Left renal pelvis (tissue), 4 donors: ENCODE measurements around the gene EIF4G2. TPM values are rescaled to one million over a fixed set of nuclear protein-coding genes. Genes with fewer than 3 reads are reported as not detected.
"Not testable (repeated sequence)": the region's sequence is repeated elsewhere in the genome, so short reads cannot be mapped to it uniquely, and the experiment has no call there.

Experiments
- DNase-seq, 4 donors: peaks; one replicate each; pipeline ENCODE4 v3.0.0-alpha.2; 2013; ENCODE audit warnings: low read depth in 4 of 4, low spot score in 3 of 4
- polyA plus RNA-seq, 4 donors: library from polyadenylated mRNA; unstranded; fragments of 120-200 nt; gene quantifications; one replicate each; pipeline ENCODE4 v1.2.1, GENCODE V29; 2013; ENCODE audit not compliant: insufficient read length in 4 of 4

The EIF4G2 gene
- polyA plus RNA-seq = 100 to 1,000 TPM; 807 to 968 (median 890) TPM

DNA sequence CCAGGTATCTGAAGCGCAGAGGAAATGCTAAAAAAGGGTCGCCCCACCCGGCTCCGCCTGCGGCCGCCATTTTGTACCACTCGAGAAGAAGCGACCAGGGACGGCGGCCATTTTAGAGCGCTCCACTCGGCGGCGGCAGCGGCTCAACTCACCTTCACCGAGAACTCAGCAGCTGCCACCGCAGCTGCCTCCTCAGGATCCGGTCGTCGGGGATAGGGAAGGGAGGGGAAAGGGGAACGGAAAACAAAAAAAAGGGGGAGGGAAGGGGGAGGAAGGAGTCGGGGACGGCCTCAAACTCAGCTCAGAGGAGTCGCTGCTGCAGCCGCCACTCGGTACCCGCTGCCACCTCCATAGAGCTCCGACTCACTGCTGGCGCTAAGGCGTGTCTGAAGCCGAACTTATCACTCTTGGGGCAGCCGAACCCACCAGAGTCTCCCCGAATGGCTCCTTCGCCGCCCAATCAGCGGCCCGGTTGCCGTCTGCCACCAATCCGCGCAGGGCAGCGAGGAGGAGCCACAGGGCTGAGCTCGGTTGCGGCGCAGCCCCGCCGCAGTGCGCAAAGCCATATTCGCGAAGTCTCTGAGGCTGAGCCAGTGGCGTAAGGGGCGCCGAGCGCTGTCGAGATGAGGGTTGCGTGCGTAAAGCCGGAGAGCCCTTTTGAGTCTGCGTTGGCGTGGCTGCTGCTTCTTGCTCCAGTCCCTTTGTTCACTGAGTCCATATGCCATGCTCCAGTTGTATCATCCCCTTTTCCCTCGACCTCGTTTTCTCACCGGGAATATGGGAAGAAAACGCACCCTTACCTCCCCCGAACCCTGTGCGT lies at the start of gene EIF4G2:
Gene EIF4G2, minus strand, starts transcription at position 374 of the 820 bp plus-strand sequence.
- peak; percentile 97 to 99 (median 98) for DNase-seq

DNA sequence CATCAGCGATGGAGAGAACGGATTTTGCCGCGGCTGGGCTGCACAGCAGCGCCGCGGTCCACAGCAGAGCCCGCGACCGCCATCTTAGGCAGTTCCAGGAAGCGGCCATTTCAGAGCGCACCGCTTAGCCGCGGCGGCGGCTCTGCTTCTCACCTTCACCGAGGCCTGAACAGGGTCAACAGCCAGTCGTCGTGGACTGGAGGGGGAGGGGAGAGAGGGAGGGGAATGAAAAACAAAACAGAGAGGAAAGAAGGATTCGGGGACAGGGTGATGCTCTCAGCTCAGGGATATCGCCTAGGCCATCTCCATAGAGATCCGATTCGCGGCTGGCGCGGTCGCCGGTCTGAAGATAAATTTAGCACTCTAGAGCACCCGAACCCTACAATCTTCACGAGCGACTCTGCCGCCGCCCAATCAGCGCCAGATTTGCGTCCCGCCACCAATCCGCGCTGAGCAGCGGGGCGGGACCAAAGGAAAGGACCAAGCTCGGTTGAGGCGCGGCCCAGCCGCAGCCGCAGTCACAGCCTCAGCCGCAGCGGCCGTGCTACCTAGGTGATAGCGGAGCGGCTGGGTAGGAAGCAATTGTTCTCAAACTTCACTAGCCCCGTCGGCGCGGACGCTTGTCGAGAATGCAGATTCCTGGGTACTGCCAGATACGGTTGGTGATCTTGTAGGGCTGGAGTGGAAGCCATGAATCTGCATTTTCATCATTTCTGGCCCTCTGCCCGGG lies 49.1 kb upstream of the EIF4G2 start, which contains the start of gene ZBED5:
Gene ZBED5, minus strand, starts transcription at position 345 of the 730 bp plus-strand sequence. CDS start 3,108 bp downstream, outside the sequence.
- DNase-seq = peak; percentile 97 to 98 (median 97)

DNA sequence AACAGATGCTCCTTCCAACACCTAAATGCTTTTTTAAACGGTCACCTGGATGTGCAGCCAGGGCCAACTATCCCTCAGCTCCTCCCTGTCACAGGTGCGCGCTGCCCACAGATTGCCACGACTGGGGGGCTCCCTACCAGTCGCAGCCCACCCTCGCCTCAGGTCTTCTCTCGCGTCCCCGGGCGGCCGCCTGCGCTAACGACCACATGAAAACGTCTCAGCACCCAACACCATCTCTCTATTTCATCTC lies 48.7 kb upstream of the EIF4G2 start:
- DNase-seq = peak in 1 of 4 donors; percentile 69

DNA sequence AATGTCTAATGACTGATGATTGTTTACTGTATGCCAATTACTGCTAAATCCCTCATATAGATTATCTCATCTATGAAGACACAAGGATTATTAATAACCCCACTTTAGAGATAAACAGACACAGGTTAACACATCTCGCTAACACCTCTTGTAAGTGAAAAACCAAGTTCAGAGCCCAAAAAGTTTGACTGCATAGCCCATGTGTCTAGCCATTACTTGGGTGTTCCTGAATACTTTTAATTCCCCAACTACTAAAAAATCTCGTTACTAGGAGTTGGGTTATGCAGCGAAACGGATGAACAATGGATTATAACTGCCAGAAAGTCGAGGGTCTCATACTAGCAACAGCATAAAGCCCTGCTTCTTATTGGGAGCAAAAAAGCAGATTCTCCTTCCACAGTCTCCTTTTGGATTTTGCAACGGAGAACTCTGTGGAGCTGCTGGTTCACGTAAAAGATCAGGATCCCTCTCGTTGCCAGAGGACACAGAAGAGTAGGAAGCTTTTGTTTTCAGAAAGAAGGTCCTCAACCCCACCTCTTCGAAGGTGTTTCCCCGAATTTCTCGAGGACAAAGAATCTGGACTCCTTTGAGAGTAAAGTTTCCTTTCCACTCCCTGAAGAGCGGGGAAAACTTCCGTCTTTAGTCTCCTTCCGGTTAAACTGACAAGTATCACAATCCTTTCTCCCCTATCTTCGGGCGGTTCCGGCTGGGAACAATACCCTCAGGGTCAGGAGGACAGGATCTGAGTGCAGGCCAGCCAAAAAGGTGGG lies 48.1 kb upstream of the EIF4G2 start:
- peak in 1 of 4 donors; percentile 39 for DNase-seq

DNA sequence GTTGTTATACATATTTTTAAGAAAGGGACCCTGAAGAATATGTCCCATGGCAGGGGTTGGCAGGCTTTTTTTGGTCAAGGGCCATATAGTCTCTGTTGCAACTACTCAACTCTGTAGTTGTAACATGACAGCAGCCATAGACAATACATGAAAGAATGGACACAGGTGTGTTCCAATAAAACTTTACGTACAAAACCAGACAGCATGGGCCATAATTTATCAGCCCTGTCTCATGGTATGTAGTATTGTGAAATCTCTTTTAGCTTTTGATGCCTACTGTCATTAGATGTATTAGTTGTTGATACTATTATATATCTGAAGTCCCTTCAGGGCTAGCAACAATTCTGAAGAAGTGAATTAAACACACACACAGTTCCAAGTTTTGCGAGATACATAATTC lies 46.6 kb upstream of the EIF4G2 start:
- no peak for DNase-seq

DNA sequence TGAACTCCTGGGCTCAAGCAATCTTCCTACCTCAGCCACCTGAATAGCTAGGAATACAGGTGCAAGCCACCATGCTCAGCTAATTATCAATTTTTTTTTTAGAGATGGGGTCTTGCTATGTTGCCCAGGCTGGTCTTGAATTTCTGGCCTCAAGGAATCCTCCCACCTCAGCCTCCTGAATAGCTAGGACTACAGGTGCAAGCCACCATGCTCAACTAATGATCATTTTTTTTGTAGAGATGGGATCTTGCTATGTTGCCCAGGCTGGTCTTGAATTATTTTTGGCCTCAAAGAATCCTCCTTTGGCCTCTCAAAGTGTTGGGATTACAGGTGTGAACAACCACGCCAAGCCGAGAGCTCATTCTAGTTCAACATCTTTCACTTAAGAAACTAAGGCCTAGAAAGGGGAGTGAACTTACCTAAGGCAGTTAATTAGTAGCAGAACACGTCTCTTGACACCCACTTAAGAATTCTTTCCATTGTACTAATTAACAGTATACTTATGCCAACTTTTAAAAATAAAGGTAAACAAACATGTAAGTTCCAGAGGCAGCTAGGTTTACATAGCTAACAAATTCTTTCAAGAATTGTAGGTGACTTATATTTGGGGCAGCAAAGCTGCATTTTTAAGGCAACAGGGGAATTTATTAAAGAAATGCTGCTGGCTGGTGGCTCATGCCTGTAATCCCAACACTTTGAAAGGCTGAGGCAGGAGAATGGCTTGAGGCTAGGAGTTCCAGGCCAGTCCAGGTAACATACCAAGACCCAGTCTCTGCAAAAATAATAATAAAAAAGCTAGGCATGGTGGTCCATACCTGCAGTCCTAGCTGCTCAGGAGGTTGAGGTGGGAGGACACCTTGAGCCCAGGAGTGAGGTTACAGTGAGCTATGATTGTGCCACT lies 39.5 kb upstream of the EIF4G2 start:
- no peak for DNase-seq

DNA sequence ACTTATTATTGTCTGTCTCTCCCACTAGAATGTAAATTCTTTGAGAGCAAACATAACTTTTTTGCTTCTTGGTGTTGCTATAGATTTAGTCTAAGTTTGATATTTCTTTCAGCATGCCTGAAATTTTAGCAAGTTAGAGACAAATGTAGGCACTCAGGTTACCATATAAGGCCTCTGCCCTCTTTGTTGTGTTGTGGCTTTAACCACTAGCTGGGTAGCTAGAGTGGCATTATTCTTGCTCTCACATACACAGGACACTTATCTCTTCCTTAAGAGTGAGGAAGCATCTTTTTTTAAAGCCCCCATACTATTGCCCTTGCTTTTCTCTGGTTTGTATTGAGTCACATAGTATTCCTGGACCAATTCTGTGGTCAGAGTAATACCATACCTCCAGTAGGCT lies 37.9 kb upstream of the EIF4G2 start:
- no peak for DNase-seq

DNA sequence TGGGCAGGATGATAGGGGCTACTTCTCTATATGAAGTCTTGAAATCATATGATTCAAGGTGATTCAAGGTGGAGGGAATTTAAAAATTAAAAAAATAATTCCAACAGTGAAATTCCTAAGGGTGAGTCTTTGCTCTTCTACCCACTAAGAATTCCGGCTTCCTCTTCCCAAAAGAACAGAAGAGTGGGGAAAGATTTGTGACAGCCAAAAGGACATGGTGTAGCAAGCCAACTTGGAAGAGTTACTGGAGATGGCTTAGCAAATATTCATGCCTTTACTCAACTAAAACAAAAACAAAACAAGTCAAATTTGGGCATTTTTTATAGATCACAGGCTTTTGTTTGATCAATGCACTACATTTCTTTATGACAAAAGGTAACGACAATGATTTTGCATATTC lies 36.9 kb upstream of the EIF4G2 start:
- no peak for DNase-seq

DNA sequence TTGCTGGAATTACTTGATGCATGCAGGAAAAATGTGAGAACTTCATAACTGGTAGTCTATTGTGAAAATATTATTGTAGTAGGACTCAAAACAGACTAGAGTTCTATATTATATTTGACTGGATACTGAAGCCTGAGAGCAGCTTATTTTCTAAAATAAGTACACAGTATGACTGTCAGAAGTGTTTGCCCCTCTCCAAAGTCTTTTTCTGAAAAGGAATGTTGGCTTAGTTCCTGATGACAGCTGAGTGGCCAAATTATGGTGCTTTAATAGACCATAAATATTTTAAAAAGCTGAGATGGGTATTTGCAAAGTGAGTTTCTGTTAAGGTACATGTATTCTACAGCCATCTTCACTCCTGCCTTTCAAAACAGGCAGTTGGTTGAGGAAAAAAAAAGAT lies 36.1 kb upstream of the EIF4G2 start:
- no peak for DNase-seq

DNA sequence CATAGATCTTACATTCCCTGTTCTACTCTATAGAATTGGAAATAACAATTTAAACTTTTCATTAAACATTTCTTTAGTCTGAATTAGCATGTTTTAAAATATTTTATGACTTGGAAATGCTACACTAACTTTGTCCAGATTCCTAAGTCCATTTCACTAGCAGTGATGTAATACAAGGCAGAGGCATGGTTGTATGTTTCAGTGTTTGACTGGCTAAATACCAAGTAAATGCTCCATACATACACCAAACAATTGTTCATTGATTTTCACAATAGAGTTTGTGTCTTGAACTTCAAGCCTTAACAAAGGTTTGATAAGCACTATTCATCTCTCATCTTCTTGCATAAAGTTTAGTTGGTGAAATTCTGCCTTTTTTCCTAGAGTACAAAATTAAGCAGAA lies 35.6 kb upstream of the EIF4G2 start:
- no peak for DNase-seq

DNA sequence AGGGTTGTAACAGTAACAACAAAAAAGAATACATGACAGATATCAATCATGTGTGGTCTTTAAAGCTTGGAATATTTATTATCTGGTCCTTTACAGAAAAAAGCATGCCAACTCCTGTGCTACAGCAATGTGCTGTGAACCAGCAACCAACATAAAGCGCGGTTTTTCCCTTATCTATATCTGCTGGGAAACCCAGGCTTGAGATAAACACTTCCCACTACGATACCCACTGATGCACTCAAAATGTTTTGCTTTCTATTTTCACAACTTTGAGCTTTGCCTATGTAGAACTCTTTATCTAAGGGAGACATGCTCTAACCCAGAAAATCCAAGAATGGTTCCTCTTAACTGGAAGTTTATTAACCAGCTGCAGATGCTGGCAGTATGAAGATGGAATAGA lies 30.2 kb upstream of the EIF4G2 start:
- no peak for DNase-seq

DNA sequence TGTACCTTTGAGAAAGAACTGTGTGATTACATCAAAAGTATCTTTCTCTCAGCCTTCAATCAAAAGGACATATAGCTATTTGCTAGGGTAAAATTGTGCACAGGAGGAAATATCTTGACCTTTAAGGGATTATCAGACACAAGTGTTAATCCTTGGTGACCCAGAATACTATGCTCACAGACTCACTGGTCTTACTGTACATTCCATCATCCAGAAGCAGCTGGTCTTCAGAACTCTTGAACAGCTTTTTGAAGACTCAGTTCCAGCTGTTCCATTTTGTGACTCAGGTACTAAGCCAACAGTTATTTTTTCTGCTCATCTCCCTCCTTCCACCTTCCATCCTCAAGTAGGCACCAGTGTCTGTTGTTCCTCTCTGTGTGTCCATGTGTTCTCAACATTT lies 29.4 kb upstream of the EIF4G2 start:
- no peak for DNase-seq

DNA sequence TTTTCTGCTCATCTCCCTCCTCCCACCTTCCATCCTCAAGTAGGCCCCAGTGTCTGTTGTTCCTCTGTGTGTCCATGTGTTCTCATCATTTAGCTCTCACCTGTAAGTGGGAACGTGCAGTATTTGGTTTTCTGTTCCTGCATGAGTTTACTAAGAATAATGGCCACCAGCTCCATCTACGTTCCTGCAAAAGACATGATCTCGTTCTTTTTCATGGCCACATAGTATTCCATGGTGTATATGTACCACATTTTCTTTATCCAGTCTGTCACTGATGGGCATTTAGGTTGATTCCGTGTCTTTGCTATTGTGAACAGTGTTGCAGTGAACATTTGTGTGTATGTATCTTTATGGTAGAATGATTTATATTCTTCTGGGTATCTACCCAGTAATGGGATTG lies 28.2 kb upstream of the EIF4G2 start:
- not testable (repeated sequence) for DNase-seq

DNA sequence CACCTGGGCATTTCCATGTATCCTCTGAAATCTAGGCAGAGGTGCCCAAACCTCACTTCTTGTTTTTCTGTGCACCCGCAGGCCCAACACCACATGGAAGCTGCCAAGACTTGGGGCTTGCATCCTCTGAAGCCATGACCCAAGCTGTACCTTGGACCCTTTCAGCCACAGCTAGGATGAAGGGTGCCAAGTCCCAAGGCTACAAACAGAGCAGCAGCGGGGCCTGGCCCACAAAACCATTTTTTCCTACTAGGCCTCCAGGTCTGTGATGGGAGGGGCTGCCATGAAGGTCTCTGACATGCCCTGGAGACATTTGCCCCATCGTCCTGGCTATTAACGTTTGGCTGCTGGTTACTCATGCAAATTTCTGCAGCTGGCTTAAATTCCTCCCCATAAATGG lies 20.4 kb upstream of the EIF4G2 start:
- no peak for DNase-seq

DNA sequence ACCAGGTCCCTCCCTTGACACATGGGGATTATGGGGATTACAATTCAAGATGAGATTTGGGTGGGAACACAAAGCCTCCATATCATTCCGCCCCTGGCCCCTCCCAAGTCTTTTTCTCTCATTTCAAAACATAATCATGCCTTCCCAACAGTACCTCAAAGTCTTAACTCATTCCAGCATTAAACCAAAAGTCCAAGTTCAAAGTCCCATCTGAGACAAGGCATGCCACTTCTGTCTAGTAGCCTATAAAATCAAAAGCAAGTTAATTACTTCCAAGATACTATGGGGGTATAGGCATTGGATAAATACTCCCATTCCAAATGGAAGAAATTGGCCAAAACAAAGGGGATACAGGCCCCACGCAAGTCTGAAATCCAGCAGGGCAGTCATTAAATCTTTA lies 19.7 kb upstream of the EIF4G2 start:
- no peak for DNase-seq

DNA sequence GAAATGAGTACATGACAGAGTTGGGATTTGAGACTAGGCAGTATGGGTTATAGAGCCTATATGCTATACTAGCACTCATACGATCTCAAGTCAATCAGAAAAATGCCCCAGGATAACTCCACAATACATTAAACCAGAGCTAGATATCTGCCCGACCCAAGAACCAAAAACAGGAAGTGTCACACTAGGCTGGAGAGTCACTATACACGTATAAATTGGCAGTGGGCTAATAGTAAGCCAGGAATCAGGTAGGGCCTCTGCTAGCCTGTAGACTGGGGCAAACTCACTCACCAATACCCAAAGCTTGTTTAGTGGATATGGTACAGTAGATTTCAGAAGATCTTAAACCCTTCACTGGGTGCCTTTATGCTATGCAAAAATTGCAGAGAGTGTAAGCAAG lies 16.2 kb upstream of the EIF4G2 start:
- no peak for DNase-seq

DNA sequence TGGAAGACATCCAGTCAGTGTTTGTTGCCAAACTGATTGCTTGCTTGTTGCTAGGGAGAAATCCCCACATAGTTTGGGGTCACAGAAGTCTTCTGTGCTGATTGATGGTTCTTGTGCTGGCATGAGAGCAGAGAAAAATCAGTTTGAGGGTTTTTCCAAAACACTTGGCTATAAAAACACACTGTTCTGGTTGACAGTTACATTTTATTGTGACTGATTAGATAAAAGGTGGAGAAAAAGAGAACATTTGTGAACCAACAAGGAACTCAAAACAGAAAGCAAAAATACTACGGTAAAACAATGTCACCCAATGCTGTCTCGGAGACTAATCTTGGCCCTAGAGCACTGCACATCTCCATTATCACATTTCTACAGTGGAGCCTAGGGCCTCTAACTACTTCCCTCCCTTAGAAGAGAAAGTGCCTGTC lies 14.4 kb upstream of the EIF4G2 start:
- no peak for DNase-seq

DNA sequence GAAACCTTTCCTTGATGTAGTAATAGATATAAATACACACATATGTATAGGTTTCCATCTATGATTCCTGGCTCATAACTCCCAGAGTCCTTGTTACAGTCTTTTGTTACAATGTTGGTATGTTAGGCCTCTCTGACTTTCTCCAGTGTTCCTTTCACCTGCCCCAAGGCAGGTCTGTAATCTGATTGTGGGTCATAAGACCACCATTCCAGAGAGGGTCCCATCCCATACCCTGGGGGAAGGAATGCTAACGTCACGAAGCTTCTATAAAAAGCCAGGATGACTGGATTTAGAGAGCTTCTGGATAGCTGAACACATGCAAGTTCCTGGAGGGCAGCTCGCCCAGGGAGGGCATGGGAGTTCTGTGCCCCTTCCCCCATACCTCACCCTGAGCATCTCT lies 13.8 kb upstream of the EIF4G2 start:
- not testable (repeated sequence) for DNase-seq

DNA sequence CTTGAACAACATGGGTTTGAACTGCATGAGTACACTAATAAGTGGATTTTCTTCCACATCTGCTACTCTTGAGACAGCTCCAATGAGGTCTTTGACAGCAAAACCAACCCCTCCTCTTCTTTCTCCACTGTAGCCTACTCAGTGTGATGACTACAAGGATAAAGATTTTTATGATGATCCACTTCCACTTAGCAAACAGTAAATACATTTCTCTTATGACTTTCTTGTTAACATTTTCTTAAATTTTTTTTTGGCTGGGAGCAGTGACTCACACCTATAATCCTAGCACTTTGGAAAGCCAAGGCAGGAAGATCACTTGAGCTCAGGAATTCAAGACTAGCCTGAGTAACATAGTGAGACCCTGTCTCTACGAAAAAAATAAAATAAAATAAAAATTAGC lies 9.9 kb upstream of the EIF4G2 start:
- DNase-seq = no peak

DNA sequence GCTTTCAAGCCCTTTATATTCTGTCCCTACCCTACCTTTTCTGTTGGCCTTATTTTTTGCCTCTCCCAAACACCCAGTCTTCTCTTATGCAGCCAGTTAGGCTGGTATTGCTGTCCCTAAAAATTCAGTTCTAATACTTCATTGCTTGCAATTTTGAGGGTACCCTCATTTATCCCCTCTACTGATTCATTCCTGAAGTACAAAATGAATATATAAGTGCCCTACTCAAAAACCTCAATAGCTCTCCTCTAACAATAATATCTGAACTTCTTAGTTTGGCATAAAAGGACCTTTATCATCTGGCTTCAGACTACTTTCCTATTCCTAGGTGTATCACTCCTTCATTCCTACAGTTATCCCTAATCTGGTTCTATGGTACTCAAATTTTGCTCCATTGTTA lies 5.2 kb upstream of the EIF4G2 start:
- no peak for DNase-seq
